Testis (tissue), 2 donors: ENCODE data around the gene ACTL8.

ENCODE experiments used
- CTCF ChIP-seq, 3 experiments: fragments of 450-650 bp in 2 of 3; fragments of 200-600 bp in 1 of 3; sonication (generic) in 1 of 3; IDR thresholded peaks; one replicate each; pipeline ENCODE4 v1.5.1; 2016 to 2019; ENCODE audit warnings: antibody characterized with exemption in 3 of 3, mild to moderate bottlenecking in 2 of 3, moderate library complexity in 1 of 3
- POLR2A ChIP-seq: fragments of 450-650 bp; IDR thresholded peaks from one replicate; pipeline ENCODE4 v1.6.1; 2017; ENCODE audit warnings: antibody characterized with exemption, mild to moderate bottlenecking, moderate library complexity

GRCh38 chr1:17775796-17776195 is 20.7 kb downstream of the ACTL8 start:
- TF ChIP-seq CTCF (IDR thresholded peaks at IDR 0.05) (no peak), POLR2A (no peak)
